ENCODE measurements around the gene MAP3K13.

The MAP3K13 gene, protein sequence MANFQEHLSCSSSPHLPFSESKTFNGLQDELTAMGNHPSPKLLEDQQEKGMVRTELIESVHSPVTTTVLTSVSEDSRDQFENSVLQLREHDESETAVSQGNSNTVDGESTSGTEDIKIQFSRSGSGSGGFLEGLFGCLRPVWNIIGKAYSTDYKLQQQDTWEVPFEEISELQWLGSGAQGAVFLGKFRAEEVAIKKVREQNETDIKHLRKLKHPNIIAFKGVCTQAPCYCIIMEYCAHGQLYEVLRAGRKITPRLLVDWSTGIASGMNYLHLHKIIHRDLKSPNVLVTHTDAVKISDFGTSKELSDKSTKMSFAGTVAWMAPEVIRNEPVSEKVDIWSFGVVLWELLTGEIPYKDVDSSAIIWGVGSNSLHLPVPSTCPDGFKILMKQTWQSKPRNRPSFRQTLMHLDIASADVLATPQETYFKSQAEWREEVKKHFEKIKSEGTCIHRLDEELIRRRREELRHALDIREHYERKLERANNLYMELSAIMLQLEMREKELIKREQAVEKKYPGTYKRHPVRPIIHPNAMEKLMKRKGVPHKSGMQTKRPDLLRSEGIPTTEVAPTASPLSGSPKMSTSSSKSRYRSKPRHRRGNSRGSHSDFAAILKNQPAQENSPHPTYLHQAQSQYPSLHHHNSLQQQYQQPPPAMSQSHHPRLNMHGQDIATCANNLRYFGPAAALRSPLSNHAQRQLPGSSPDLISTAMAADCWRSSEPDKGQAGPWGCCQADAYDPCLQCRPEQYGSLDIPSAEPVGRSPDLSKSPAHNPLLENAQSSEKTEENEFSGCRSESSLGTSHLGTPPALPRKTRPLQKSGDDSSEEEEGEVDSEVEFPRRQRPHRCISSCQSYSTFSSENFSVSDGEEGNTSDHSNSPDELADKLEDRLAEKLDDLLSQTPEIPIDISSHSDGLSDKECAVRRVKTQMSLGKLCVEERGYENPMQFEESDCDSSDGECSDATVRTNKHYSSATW

DNA sequence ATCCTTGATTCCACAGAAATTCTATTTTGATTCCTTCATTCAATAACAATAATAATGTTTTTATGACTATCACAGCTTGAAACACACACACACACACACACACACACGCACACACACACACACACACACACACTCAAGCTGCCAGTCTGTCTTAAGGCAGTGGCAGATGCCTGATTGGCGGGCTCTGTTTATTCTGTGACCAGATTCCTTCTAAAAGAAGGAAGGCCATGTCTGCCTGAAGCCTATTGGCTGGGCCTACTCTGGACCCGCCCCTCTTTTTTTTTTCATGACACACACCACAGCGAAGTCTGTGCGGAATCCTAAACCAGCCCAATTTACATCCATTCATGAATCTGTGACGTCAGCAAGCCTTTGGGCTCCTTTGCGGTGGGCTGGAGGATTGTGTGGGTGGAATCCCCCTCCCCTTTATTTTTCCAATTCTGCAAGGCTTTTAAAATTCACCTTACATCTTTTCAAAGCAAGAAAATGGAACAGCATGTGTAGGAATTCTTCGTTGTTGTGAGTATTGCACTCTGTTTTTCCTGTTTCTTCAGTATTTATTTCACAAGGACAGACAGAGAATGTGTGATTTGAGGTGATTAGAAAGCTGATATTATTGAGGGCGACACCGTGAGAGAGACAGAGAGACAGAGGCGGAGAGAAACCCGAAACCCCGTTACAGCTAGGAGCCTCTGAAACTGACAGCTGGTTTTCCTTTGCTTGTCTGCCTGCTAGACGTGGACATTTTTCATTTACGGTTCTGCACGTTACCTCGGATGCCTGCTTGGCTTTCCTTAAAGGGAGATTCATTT, at the start of gene MAP3K13:
Gene MAP3K13 (plus strand): TSS at position 287 of the 812 bp plus-strand sequence. CDS start 65,446 bp downstream, outside the sequence.
- peak; percentile 82 for DNase-seq

DNA sequence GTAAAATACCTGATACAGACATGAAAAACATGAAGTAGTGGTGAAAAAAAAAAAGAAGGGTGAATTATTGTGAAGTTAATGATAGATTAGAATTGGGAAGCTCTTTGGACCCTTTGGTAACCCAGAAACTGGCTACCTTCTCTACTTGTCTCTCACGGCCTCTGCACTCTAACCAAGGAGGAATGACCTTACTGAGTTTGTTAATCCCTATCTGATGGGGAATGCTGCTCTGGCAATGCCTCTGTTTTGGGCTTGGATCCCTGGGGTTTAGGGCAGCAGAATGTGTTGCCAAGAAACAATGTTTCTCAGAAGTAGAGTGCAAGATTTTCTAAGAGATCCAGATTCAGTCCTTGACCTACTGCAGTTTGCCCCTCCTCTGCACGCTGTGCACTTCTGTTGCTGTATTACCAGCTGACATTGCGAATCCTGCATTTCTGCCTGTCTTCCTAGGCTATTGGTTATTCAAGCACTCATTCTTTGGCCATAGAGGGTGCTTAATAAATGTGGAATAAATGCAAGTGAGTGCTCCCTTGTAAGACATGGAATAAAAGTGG, 49.2 kb upstream of the MAP3K13 start:
- no peak for DNase-seq

DNA sequence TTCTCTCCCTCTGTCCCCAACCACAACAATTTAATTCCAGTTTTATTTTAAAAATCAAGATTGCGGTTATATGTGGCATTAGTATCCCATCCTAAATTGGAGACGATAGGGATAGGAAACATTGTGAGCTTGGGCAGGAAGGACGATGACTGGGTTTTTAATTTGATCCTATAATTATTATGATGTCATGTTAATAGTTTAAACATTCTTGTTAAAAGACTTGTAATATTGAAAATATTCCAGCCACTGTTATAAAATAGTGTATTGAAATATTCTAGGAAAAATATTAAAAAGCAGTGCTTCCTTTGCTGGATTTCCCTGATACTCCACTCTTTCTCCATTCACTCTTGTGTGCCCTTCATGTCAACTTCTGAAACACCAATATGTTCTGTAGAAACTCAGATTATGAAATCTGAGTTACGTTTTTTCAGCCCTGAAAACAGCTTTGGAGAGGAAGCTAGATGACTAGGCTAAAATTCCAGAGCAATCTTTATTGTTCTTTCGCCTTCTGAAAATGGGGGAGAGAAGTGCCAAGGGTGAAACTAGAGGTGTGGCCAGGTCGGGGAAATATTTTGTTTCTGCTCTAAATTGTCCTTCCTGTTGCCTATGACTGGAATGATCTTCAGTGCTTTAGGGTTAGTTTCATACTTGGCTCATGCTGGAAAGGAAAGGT, 46.1 kb upstream of the MAP3K13 start:
- DNase-seq: no peak

- no peak for DNase-seq
Measured at GRCh38 chr3:185317674-185318073, 45.3 kb upstream of the MAP3K13 start.

GRCh38 chr3:185318141-185318540, 44.8 kb upstream of the MAP3K13 start:
- DNase-seq: no peak

DNA sequence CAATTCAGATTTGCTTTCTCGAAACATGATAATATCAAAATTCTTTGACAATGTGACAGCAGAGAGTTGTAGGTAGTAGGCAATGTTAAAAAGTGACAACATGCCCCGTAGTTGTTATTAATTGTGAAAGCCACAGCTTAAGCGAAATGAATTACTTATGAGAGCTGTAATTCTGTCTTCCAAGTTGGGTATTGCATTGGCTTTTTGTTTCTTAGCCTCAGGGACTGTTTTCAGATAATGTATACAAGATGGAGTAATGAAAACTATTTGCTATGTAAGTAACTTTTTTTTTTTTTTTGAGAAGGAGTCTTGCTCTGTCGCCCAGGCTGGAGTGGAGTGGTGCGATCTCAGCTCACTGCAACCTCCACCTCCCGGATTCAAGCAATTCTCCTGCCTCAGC, 43.1 kb upstream of the MAP3K13 start:
- no peak for DNase-seq

- no peak for DNase-seq
Measured at GRCh38 chr3:185320949-185321348, 42.0 kb upstream of the MAP3K13 start.

DNA sequence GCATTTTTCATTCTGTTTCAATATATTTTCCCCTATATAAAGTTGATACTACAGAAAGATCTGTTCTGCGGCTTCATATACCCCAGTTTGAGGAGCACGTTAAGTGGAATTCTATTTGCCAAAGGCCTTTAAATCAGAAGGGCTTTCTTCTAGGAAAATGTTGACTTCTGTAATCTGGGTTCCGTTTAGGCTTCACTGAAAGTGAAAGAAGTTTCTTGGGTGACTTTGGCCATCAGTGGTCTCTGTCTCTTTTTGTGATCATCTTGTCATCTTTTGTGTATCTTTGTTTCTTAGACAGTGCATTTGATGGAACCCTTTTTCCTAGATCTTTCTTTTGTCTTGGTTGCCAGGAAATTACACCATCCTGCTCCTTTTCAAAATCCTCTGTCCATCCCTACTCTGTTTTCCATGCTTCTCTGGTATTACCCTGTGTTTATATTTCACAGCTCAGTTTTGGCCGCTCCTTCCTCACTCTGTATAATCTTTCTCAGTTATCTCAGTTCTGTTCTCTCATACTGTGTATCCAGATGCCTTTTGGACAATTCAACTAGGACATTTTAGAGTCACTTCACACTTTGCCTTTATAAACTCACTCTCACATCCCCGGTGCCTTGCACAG, 40.7 kb upstream of the MAP3K13 start:
- no peak for DNase-seq

DNA sequence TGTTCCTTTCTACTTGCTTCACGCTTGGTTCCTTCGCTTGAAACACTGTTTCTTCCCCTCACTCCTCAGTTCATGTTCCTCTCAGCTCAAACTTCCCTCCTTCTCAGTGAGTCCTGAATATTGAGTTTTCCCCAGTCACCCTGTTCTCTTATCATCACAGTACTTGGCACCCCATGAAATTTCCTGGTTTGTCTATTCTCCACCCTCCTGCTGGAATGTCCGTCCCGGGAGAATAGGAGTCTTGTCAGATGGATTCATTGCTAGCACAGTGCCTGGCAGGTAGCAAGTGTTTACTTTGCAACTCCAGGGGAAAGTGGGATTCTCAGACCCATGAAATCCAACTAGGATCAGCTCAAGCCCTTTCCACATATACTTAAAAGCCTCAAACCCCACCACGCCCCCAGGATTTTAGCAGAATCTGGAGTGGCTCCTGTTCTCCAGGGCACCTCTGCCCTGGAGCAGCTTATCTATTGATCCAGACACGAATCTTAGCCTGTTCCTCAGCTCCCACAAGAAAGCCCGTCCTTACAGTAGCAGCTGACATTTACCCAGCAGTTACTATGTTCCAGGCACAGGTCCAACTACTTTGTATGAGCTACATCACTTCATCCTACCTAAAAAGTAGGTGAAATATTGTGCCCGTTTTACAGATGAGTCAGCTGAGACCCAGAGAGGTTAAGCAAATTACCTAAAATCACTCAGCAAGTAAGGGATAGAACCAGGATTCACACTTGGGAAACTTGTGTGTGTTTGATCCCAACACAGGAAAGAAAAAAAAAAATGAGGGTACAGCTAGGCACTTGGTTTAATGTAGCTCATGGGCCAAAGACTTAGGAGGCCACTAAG, 36.8 kb upstream of the MAP3K13 start:
- DNase-seq: no peak

GRCh38 chr3:185327062-185327461, 35.9 kb upstream of the MAP3K13 start:
- no peak for DNase-seq

- no peak for DNase-seq
Measured at GRCh38 chr3:185328324-185329004, 34.5 kb upstream of the MAP3K13 start.

GRCh38 chr3:185330238-185330637, 32.7 kb upstream of the MAP3K13 start:
- no peak for DNase-seq

- DNase-seq: no peak
Measured at GRCh38 chr3:185330644-185331043, 32.3 kb upstream of the MAP3K13 start.

DNA sequence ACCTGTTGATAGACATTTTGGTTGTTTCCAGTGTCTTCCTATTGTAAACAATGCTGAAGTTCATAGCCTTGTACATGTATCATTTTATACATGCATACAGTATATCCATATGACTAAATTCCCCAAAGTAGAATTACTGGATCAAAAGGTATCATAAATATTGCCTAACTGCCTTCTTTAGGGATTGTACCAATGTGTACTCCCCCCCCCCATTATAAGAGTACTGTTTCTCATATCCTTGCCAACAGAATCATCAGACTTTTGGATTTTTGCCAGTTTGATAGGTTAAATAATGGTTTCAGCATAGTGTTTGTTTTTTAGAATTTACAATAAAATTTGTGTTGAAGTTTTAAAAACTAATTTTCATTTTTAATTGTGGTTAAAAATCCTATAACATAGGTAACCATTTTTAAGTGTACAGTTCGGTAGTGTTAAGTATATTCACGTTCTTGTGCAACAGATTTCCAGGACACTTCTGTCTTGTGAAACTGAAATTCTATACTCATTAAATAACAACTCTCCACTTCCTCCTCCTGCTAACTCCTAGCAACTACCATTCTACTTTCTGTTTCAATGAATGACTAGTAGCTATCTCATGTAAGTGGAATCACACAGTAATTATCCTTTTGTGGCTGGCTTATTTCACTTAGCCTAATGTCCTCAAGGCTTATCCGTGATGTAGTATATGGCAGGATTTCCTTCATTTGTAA, 30.8 kb upstream of the MAP3K13 start:
- DNase-seq: peak; percentile 34

- DNase-seq: no peak
Measured at GRCh38 chr3:185335799-185336198, 27.1 kb upstream of the MAP3K13 start.

DNA sequence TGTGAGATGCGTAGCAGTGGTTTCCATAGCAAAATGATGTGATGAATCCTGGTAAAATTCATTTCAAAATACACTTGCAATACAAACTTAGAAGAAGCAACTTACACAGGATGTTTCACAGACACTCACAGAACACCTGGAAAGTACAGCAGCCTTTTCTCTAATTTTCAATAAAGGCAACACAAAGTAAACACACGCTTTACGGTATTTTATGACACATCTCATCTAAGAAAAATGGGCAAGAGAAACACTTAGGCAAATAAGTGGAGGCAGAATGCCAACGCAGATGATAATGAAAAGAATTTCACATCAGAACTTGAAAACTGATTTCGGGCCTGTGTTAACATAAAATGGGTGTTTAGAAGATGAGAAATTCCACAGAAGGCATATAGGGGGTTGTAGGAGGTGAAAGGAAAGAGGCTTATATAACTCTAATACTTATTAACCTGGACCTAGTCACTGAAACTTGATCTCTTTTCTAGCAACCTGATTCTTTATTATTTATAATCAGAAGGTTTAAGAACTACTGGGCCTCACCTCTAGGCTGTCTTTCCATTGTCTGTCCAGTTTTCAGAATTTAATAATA, 25.6 kb upstream of the MAP3K13 start:
- no peak for DNase-seq

- no peak for DNase-seq
Measured at GRCh38 chr3:185339945-185340344, 23.0 kb upstream of the MAP3K13 start.

- DNase-seq: no peak
Measured at GRCh38 chr3:185340751-185341150, 22.2 kb upstream of the MAP3K13 start.
